Esophagus squamous epithelium (tissue), 4 donors: ENCODE data around the gene CENPP.

ENCODE experiments used
- POLR2A ChIP-seq, 4 donors: fragments of 450-650 bp; IDR thresholded peaks; one replicate each; pipeline ENCODE4 v1.6.1; 2017; ENCODE audit warnings: antibody characterized with exemption in 4 of 4, mild to moderate bottlenecking in 4 of 4, moderate library complexity in 3 of 4
- TF ChIP-seq, protein P1 (sequence below), 6 experiments: fragments of 450-650 bp in 4 of 6; fragments of 200-600 bp in 2 of 6; sonication (generic) in 2 of 6; IDR thresholded peaks; one replicate each; pipeline ENCODE4 v1.5.1; 2016 to 2019; ENCODE audit warnings: antibody characterized with exemption in 6 of 6, mild to moderate bottlenecking in 4 of 6, moderate library complexity in 4 of 6

DNA sequence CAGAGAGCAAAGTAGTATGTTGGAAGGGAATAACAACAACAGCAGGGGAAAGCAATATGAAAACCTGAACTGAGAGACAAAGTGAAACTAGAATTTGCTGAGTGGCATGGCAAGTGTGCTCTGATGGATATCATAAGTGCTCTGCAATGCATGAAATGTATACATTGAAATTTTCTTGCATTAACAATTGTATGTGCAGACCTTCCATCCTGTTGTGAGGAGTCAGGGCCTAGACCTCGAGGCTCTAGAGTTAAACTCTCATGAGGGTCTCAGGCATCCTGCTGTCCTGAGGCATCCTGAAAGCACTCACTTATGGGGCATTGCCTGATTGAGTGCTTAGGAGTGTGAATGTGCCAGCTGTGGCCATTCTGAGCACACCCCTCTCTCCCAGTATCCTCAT is 208.9 kb downstream of the CENPP start:
- TF ChIP-seq, protein P1, sequence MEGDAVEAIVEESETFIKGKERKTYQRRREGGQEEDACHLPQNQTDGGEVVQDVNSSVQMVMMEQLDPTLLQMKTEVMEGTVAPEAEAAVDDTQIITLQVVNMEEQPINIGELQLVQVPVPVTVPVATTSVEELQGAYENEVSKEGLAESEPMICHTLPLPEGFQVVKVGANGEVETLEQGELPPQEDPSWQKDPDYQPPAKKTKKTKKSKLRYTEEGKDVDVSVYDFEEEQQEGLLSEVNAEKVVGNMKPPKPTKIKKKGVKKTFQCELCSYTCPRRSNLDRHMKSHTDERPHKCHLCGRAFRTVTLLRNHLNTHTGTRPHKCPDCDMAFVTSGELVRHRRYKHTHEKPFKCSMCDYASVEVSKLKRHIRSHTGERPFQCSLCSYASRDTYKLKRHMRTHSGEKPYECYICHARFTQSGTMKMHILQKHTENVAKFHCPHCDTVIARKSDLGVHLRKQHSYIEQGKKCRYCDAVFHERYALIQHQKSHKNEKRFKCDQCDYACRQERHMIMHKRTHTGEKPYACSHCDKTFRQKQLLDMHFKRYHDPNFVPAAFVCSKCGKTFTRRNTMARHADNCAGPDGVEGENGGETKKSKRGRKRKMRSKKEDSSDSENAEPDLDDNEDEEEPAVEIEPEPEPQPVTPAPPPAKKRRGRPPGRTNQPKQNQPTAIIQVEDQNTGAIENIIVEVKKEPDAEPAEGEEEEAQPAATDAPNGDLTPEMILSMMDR (IDR thresholded peaks at IDR 0.05) = no peak
- no peak for TF ChIP-seq POLR2A (IDR thresholded peaks at IDR 0.05)
